Gastrocnemius medialis (tissue), 4 donors: Measurements from ENCODE around the gene PCNX2. TPM values are rescaled to one million over a fixed set of nuclear protein-coding genes. Genes with fewer than 3 reads are reported as not detected.

ENCODE experiments used
- ATAC-seq, 2 donors: fragments of 150-250 bp; one replicate each; pipeline ENCODE4 v1.9.1; 2016
- DNase-seq, 2 donors: peaks; one replicate each; pipeline ENCODE4 v3.0.0-alpha.2; 2019
- H3K27ac ChIP-seq, 4 donors: fragments of 200-600 bp; sonication (generic); 1 replicate in 1 of 4; 2 replicates in 3 of 4; pipeline ENCODE4 v1.5.1; 2016 to 2018; ENCODE audit warnings: mild to moderate bottlenecking in 2 of 4, moderate library complexity in 1 of 4
- H3K27me3 ChIP-seq, 3 donors: fragments of 200-600 bp; sonication (generic) in 2 of 3; 1 replicate in 1 of 3; 2 replicates in 2 of 3; pipeline versions ENCODE4 v1.5.1 to v1.6.0; 2016 to 2019; ENCODE audit warnings: mild to moderate bottlenecking in 1 of 3, moderate library complexity in 1 of 3
- H3K36me3 ChIP-seq, 2 donors: fragments of 200-600 bp; sonication (generic) in 1 of 2; one replicate each; pipeline ENCODE4 v1.5.1; 2017 to 2018
- H3K4me1 ChIP-seq, 2 donors: fragments of 200-600 bp; sonication (generic) in 1 of 2; one replicate each; pipeline ENCODE4 v1.5.1; 2016 to 2017; ENCODE audit warnings: mild to moderate bottlenecking in 2 of 2
- H3K4me3 ChIP-seq, 4 donors: fragments of 200-600 bp; sonication (generic) in 3 of 4; 1 replicate in 1 of 4; 2 replicates in 3 of 4; pipeline ENCODE4 v1.5.1; 2016 to 2019; ENCODE audit warnings: mild to moderate bottlenecking in 2 of 4
- H3K9me3 ChIP-seq, 3 donors: fragments of 200-600 bp; sonication (generic) in 2 of 3; 1 replicate in 1 of 3; 2 replicates in 2 of 3; pipeline ENCODE4 v1.5.1; 2016 to 2019
- POLR2A ChIP-seq, 2 donors: fragments of 450-650 bp; IDR thresholded peaks; one replicate each; pipeline ENCODE4 v1.6.1; 2017; ENCODE audit warnings: antibody characterized with exemption in 2 of 2, mild to moderate bottlenecking in 2 of 2, moderate library complexity in 2 of 2
- in situ Hi-C, 4 donors: fragments of 200-750 bp; cut with MboI; loops; one replicate each; pipeline versions ENCODE4 v1.15.0 to v1.8.0; 2017; ENCODE audit warnings: low sequenced_read_pairs in 4 of 4
- intact Hi-C: fragments of 100-400 bp; cut with DNase I; formaldehyde crosslinking; loops from one replicate; pipeline ENCODE4 v1.15.1; 2023; ENCODE audit warnings: low total_unique reads
- total RNA-seq, 4 donors: library from RNA; depleted of rRNA; stranded (reverse); fragments of >200 nt; gene quantifications; one replicate each; pipeline versions ENCODE4 v1.1.0 to v1.2.3, GENCODE V29; 2016
- TF ChIP-seq, protein P1 (sequence below), 5 experiments: fragments of 450-650 bp in 3 of 5; fragments of 200-600 bp in 2 of 5; sonication (generic) in 2 of 5; IDR thresholded peaks in 4 of 5; conservative IDR thresholded peaks in 1 of 5; 1 replicate in 4 of 5; 2 replicates in 1 of 5; pipeline ENCODE4 v1.5.1; 2016 to 2019; ENCODE audit warnings: antibody characterized with exemption in 5 of 5, mild to moderate bottlenecking in 3 of 5, moderate library complexity in 3 of 5

PCNX2 gene
- total RNA-seq, 4 donors from 2014 or later, result 0.34 to 5.6 (median 1.9) TPM

DNA sequence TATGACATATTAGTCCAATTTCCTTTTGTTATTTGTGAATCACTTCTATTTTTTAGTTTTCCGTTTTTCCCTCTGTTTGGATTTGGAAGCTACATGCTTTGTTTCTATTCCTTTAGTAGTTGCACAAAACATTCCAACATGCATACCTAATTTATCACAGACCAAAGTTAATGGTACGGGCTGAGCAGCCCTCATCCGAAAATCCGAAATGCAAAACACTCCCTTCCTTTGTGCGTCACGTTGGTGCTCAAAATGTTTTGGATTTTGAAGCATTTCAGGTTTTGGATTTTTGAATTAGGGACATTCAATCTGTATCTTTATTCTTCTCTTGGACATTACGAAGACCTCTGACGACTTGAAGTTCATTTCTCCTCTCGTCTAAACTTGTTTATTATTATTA, 124.8 kb downstream of the PCNX2 start:
- H3K4me1 ChIP-seq, result no peaks in the 10 kb centered on the region
- DNase-seq (no peak), ATAC-seq (no peak)
- H3K27ac ChIP-seq, result no peak overlapping the region
- no peaks in the 10 kb centered on the region for H3K9me3 ChIP-seq
- TF ChIP-seq, protein P1, sequence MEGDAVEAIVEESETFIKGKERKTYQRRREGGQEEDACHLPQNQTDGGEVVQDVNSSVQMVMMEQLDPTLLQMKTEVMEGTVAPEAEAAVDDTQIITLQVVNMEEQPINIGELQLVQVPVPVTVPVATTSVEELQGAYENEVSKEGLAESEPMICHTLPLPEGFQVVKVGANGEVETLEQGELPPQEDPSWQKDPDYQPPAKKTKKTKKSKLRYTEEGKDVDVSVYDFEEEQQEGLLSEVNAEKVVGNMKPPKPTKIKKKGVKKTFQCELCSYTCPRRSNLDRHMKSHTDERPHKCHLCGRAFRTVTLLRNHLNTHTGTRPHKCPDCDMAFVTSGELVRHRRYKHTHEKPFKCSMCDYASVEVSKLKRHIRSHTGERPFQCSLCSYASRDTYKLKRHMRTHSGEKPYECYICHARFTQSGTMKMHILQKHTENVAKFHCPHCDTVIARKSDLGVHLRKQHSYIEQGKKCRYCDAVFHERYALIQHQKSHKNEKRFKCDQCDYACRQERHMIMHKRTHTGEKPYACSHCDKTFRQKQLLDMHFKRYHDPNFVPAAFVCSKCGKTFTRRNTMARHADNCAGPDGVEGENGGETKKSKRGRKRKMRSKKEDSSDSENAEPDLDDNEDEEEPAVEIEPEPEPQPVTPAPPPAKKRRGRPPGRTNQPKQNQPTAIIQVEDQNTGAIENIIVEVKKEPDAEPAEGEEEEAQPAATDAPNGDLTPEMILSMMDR (IDR thresholded peaks at IDR 0.05 in 4 of 5, conservative IDR thresholded peaks at IDR 0.05 in 1 of 5), result no peak
- no peak for TF ChIP-seq POLR2A (IDR thresholded peaks at IDR 0.05)
- no peaks in the 10 kb centered on the region for H3K27me3 ChIP-seq
- H3K4me3 ChIP-seq, result no peak overlapping the region
- intact Hi-C loops (loop anchor here (5.0 kb wide), 1 partner anchor 538 kb away; the partner anchor contains the start of gene SIPA1L2), in situ Hi-C loops (no loop called here)
- H3K36me3 ChIP-seq, result no peaks in the 10 kb centered on the region

DNA sequence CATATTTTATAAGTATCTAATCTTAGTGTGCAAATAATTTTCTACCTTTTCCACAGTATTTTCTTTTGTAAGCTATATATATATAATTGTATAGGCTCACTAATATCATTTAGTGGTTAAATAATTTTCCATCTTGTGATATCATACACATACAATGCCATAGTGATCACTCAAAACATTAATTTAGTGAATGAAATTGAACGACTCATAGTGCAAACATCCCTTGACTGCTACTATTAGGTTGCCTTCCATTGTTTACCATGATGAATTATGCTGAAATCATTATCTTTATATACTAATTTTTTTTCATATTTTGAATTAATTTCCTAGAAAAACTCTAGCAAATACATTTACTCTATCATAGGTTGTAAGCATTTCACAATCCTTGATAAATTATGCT, 127.1 kb downstream of the PCNX2 start:
- ATAC-seq, result no peak
- no peak for TF ChIP-seq POLR2A (IDR thresholded peaks at IDR 0.05)
- TF ChIP-seq, protein P1 (IDR thresholded peaks at IDR 0.05 in 4 of 5, conservative IDR thresholded peaks at IDR 0.05 in 1 of 5), result no peak
- Histone ChIP-seq H3K27ac (no peak overlapping the region), H3K36me3 (no peaks in the 10 kb centered on the region), H3K9me3 (no peaks in the 10 kb centered on the region), H3K4me1 (no peaks in the 10 kb centered on the region), H3K27me3 (no peaks in the 10 kb centered on the region), H3K4me3 (no peak overlapping the region)
- intact Hi-C loops (no loop called here), in situ Hi-C loops (loop anchor here in 1 of 4 donors (10.0 kb wide), 1 partner anchor 534 kb away; the partner anchor contains the start of gene SIPA1L2)
- DNase-seq, result no peak

DNA sequence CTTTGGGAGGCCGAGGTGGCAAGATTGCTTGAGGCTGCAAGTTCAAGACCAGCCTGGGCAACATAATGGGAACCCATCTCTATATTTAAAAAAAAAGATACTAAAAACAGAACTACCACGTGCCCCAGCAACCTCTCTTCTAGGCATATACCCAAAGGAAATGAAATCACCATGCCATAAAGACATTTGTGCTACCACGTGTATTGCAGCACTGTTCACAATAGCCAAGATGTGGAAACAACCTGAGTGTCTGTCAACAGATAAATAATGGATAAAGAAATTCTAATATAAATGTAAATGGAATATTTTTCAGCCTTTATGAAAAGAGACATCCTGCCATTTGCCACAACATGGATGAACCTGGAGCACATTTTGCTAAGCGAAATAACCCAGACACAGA, 128.6 kb downstream of the PCNX2 start:
- intact Hi-C loops, result no loop called here
- H3K36me3 ChIP-seq, result no peaks in the 10 kb centered on the region
- no peaks in the 10 kb centered on the region for H3K4me1 ChIP-seq
- no peaks in the 10 kb centered on the region for H3K9me3 ChIP-seq
- DNase-seq, result no peak
- H3K27ac ChIP-seq, result no peak overlapping the region
- no peaks in the 10 kb centered on the region for H3K27me3 ChIP-seq
- TF ChIP-seq, protein P1 (IDR thresholded peaks at IDR 0.05 in 4 of 5, conservative IDR thresholded peaks at IDR 0.05 in 1 of 5), result no peak
- no peak for TF ChIP-seq POLR2A (IDR thresholded peaks at IDR 0.05)
- H3K4me3 ChIP-seq, result no peak overlapping the region
- ATAC-seq, result no peak
- in situ Hi-C loops, result loop anchor here in 1 of 4 donors (10.0 kb wide), 1 partner anchor 532 kb away; the partner anchor contains the start of gene SIPA1L2

DNA sequence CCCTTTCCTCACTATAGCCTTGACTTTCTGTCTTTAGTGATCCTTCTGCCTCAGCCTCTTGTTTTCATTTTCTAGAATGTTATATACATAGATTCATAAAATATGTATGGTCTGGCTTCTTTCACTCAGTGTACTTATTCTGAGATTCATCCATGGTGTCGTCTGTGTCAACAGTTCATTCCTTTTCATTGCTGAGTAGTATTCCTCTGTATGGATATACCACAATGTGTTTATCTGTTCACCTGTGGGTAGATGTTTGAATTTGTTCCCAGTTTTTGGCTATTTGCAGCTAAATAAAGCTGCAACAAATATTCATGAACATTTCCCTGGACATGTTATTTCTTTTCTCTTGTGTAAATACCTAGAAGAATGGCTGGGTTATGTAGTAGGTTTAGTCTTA, 131.8 kb downstream of the PCNX2 start:
- in situ Hi-C loops, result loop anchor here in 1 of 4 donors (10.0 kb wide), 1 partner anchor 529 kb away; the partner anchor contains the start of gene SIPA1L2
- no peaks in the 10 kb centered on the region for H3K9me3 ChIP-seq
- TF ChIP-seq, protein P1 (IDR thresholded peaks at IDR 0.05 in 4 of 5, conservative IDR thresholded peaks at IDR 0.05 in 1 of 5), result no peak
- TF ChIP-seq POLR2A (IDR thresholded peaks at IDR 0.05), result no peak

DNA sequence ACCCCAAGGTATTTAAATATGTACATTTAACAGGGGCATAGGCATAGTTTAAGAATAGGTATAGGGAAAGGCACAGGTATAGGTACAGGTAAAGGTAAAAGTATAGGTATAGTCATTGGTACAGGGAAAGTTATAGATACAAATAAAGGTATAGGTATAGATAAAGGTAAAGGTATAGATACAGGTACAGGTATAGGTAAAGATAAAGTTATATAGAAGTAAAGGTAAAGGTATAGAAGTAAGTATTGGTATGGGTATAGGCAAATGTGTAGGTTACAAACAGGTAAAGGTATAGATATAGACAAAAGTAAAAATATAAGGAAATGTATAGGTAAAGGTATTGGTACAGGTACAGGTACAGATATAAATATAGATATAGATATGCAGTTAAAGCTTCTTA, 137.2 kb downstream of the PCNX2 start:
- H3K36me3 ChIP-seq, result no peaks in the 10 kb centered on the region
- no peak overlapping the region for H3K27ac ChIP-seq
- H3K4me3 ChIP-seq, result no peak overlapping the region
- no peak for DNase-seq
- no peaks in the 10 kb centered on the region for H3K27me3 ChIP-seq
- intact Hi-C loops (no loop called here), in situ Hi-C loops (no loop called here)
- no peak for ATAC-seq
- TF ChIP-seq POLR2A (IDR thresholded peaks at IDR 0.05), result no peak
- TF ChIP-seq, protein P1 (IDR thresholded peaks at IDR 0.05 in 4 of 5, conservative IDR thresholded peaks at IDR 0.05 in 1 of 5), result no peak
- H3K4me1 ChIP-seq, result no peaks in the 10 kb centered on the region
- H3K9me3 ChIP-seq, result no peaks in the 10 kb centered on the region

More for the DNA sequence above, 131.8 kb downstream of the PCNX2 start:
- Histone ChIP-seq H3K36me3 (no peaks in the 10 kb centered on the region), H3K27ac (no peak overlapping the region), H3K4me1 (no peaks in the 10 kb centered on the region), H3K27me3 (no peaks in the 10 kb centered on the region), H3K4me3 (peak overlapping the region in 1 of 4 donors; percentile 9)
- intact Hi-C loops, result no loop called here
- no peak for ATAC-seq
- DNase-seq, result no peak
